GM18861 (cell line): ENCODE results near the gene TMEM129.
"Not testable (repeated sequence)": the region's sequence is repeated elsewhere in the genome, so short reads cannot be mapped to it uniquely, and the experiment has no call there.

Experiments used
- ATAC-seq: cut with Tn5 transposase; IDR thresholded peaks from one replicate; pipeline ENCODE4 v1.9.1; 2021; ENCODE audit not compliant: unreplicated experiment

The TMEM129 gene

GRCh38 chr4:1671011-1671410 is 50.1 kb downstream of the TMEM129 start:
- ATAC-seq, result not testable (repeated sequence)

- ATAC-seq, result no peak
These were observed 50.8 kb downstream of the TMEM129 start for GRCh38 chr4:1670279-1670678.

- no peak for ATAC-seq
These were observed 51.3 kb downstream of the TMEM129 start for GRCh38 chr4:1669850-1670249.

- no peak for ATAC-seq
These were observed 51.9 kb downstream of the TMEM129 start for GRCh38 chr4:1669270-1669669.

- ATAC-seq, result no peak
These were observed 52.7 kb downstream of the TMEM129 start for GRCh38 chr4:1668488-1668840.

DNA sequence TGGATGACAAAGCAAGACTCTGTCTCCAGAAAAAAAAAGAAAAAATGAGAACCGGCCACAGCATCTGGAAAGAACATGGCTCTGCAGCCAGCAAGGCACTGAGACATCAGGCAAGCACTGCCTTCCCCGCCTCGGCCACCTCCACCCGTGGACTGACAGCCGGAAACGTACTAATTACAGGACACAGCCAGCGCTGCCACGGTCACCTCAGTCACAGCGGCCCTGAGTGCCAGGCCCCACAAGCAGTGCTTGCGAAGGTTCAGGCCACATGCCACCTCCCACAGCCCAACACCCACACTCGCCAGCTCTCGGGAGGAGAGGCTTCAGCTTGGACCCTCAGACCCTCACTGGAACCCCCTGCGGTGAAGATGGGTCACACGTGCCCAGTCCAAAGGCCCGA is 53.9 kb downstream of the TMEM129 start:
- ATAC-seq, result no peak

DNA sequence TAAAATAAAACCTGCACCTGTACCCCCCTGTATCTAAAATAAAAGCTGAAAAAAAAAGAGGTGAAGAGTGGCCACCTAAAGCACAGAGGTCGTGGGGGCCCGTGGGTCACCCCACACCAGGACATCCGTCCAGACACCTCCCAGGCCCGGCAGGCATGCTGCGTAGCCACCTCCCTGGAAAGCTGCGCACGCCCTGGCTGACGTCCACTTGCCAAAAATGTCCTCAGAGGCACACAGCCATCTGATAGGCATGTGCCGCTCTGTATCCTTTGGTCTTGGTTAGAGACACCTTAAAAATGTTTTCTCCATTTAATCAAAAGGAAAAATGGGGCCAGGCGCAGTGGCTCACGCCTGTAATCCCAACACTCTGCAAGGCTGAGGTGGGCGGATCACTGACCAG is 54.7 kb downstream of the TMEM129 start:
- no peak for ATAC-seq
